GM18868 (cell line): ENCODE data around the gene PLIN5.

Experiments
- ATAC-seq: cut with Tn5 transposase; IDR thresholded peaks from one replicate; pipeline ENCODE4 v1.9.1; 2021; ENCODE audit warnings: mild to moderate bottlenecking, moderate library complexity; ENCODE audit not compliant: unreplicated experiment

Gene PLIN5

GRCh38 chr19:4534836-4535658, at the start of gene PLIN5:
TSS of gene PLIN5 (minus strand) at chr19:4535224. CDS start at chr19:4534074, 1,150 bp downstream.
- ATAC-seq, result no peak

- ATAC-seq, result no peak
Measured at GRCh38 chr19:4583961-4584669, 49.1 kb upstream of the PLIN5 start.

- no peak for ATAC-seq
Measured at GRCh38 chr19:4582980-4583842, 48.2 kb upstream of the PLIN5 start.

DNA sequence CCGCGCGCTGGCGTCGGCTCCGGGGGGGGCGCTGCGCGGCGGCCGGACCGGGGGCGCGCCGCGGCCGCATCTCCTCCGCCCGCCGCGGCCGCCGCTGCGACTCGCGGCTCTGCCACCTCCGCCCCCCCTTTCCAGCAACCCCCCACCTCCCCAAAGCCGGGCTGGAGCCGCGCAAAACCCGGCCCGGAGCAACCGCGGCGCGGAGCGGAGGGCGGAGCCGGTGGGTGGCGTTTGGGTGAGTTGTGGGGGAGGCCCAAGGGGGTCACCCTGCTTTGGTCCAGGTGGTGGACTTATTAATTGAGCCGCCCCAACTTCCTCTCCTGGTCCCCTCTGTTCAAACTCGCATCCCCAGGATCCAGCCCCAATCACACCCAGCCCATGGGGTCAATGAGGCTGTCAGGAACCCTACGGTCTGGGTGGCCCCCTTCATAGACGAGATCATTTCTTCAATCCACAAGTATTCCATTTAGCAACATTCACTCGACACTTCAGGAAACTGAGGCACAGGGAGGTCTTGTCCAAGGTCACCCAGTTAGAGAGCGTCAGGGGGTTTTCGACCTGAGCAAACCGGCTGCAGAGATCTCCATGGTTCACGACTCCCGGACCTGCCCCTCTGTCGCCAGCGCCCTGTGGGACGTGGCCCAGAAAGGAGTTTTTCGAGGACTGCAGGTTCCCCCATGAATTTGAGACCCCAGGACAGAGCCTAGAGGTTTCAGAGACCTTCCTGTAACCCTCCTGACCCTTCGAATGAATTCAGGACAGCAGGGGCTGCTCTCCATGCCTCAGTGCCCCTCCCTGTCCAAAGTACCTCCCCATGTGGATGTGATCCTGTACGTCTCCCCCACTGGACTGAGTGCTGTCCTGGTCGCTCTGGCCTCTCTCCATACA, 46.9 kb upstream of the PLIN5 start:
- ATAC-seq, result no peak

- ATAC-seq, result no peak
Measured at GRCh38 chr19:4580961-4581665, 46.1 kb upstream of the PLIN5 start.

GRCh38 chr19:4580021-4580901, 45.2 kb upstream of the PLIN5 start:
- no peak for ATAC-seq

DNA sequence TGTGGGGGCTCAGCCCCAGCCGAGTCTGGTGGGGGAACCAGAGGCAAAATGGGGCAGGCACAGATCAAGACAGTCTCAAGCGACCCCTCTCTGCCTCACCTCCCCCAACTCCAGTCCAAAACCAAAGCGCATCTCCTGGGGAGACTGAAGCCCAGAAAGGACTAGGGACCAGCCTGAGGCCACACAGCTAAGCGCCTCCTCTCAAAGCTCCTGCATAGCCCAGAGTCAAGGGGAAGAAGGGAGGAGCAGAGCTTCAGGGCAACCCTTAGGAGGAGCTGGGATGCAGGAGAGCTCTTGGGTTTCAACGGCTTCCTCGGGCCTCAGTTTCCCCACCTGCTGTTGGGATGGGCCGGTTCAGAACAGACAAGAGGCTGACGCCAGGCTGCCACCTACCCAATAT, 44.4 kb upstream of the PLIN5 start:
- ATAC-seq, result no peak

DNA sequence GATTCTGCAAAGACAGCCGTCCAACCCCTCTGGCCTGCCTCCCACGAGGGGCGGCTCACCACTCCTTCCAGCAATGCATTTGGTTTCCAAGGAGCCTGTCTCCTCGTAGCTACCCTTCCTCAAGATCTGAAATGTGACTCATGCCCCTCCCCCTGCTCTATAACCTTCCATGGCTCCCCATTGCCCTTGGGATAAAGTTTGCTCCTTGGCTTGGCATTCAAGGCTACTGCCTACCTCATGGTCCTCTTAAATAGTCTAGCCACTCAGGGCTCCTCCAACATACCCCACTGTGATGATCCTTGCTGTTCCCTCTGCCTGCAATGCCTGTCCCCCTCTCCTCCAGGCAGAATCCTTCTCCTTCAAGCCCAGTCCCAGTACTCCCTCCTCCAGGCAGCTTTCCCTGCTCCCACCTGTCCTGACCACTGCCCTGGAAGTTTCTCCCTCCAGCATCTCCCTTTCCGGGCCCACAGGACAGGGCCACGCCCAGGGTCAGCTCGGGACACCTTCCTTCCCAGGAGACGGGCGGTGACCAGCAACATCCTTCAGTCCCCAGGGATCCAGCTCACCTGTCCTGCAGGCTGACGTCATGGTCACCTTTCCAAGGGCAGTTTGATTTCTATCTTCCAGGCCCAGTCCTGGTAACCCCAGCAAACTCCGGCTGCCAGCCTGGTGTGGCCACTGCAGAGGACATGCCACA, 43.7 kb upstream of the PLIN5 start:
- no peak for ATAC-seq

DNA sequence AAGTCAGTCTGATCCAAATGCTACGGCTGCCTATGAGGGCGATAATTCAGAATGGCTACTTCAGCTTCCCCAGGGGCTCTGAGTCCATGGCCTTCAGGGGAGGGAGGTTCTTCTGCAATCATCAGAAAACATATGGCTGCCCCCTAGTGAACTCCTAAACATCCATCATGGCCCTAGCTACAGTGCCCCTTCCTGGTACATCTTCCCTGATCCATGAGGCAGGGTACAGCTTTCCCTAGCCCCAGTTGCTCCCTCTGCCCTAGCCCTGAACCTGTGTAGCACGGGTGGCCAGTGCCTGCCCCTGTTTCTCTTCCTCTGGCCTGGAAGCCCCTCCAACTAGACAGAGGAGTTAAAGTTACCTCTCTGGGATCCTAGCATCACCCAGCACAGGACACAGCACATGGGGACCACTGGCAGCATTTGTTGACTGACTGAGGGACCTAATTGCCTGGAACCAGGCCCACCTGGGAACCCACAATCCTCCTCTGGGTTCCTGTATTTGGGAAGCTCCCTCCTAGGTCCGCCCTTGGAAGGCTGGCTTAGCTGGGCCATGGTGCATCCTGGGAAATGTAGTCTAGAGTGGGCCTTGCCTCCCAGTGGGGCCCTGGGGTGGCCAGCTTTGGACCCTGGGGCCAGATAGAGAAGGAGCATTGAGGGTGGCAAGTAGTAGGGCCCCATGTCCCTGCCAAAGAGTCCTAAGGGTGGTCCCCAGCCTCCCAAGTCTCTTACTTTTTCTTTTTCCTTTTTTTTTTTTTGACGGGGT, 42.2 kb upstream of the PLIN5 start:
- ATAC-seq, result no peak

DNA sequence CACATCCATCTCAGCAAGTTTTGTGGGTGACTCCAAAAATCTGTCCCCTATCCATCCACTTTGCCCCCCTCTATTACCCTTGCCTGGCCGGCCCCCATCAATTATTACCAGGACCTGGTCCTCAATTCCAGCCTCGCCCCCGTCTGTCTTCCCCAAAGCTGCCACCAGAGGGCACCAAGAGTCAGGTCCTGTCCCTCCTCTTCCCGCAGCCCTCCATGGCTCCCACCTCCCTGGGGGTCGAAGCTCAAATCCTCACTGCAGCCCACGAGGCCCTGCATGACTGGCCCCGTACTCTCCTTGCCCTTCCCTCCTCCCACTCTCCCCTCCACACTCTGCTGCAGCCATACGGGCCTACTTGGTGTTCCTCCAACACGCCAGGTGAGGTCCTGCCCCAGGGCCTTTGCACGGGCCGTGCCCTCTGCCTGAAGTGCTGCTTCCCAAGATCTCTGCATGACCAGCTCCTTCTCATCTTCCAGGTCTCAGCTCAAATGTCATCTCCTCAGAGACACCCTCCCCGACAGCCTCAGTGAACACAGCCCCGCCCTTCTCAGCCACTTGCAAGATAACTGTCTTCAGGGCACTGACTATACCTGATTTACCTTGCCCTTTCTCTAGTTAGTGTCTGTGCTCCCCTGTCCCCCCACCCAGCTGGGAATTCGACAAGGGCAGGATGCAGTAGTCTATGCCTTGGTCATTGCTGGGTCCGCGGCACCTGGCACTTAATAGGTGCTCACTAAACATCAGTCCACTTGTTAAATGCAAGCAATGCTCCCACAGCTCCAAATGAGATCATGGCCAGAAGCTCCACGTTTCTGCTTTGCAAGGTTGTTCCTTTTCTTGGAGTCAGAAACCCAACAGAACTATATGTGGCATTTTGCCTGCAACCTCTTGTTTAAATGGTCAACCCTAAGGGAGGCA, 41.3 kb upstream of the PLIN5 start:
- ATAC-seq, result no peak

DNA sequence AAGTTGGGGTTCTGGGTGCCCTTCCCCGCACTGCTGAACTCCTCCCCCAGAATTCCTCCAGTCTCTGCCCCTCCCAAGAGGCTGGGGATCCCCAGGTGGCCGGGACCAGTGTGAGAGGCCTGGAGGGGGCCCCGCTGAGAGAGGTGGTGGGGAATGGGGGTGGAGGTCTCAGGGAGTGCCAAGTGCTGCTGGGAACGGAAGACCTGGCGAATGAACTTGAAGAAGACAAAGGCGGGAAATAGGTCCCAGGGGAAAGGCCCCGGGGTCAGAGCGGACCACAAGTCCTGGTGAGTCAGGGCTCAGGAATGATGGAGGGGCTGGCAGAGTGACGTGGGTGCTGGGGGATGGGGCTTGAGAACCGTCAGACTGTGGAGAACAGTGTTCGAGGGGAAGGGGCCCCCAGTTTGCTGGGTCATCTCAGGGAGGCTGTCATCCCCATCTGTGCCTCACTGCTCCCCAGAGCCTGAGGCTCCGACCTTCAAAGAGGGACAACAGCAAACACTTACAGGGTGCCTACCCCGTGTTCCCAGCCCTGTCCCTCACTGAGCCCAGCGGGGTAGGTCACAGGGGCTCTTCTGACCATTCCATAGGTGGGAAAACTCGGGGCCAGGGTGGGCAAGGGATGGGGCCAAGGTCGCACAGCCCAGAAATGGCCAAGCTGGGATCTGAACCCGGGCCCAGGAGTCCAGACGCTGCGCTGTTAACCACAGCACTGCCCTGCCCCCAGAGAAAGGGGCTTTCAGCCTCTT, 40.4 kb upstream of the PLIN5 start:
- ATAC-seq, result no peak

DNA sequence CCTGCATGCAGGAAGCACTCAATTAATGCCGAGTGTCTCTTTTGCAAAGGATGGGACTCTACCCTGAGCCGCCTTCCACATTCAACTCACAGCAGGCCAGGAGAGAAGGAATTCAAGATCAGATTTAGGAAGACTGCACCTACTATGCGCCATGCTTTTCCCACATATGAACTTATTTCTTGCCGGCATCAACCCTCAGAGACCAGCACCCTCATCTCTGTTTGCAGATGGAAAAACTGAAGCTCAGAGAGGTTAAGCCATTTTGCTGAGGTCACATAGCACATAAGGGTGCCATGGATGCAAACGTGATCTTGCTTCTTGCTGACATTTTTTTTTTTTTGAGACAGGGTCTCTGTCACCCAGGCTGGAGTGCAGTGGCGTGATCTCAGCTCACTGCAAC, 38.7 kb upstream of the PLIN5 start:
- ATAC-seq, result no peak

- no peak for ATAC-seq
Measured at GRCh38 chr19:4571305-4571917, 36.4 kb upstream of the PLIN5 start.

GRCh38 chr19:4570916-4571304, 35.9 kb upstream of the PLIN5 start:
- no peak for ATAC-seq

GRCh38 chr19:4570402-4570801, 35.4 kb upstream of the PLIN5 start:
- ATAC-seq, result no peak
